Fibroblast of lung (primary cell): ENCODE data around the gene HEMK1. TPM values are rescaled to one million over a fixed set of nuclear protein-coding genes. Genes with fewer than 3 reads are reported as not detected.

ENCODE experiments used
- DNase-seq, 2 donors: peaks; one replicate each; pipeline versions ENCODE4 v3.0.0 to v3.0.0-alpha.2; 2010; ENCODE audit warnings: low read depth in 2 of 2
- H2AFZ ChIP-seq: 2 replicates; pipeline ENCODE4 v1.5.1; 2012; ENCODE audit warnings: low read length, control low read depth, inconsistent platforms
- H3K27ac ChIP-seq: 2 replicates; pipeline ENCODE4 v1.5.1; 2011; ENCODE audit warnings: low read length, control low read depth; ENCODE audit not compliant: insufficient read depth
- H3K27me3 ChIP-seq: 2 replicates; pipeline ENCODE4 v1.5.1; 2011; ENCODE audit warnings: mild to moderate bottlenecking, low read length; ENCODE audit not compliant: control insufficient read depth, insufficient read depth
- H3K36me3 ChIP-seq: 2 replicates; pipeline ENCODE4 v1.5.1; 2011; ENCODE audit warnings: low read length; ENCODE audit not compliant: control insufficient read depth, insufficient read depth
- H3K4me1 ChIP-seq: 2 replicates; pipeline ENCODE4 v1.5.1; 2011; ENCODE audit warnings: low read length; ENCODE audit not compliant: control insufficient read depth, insufficient read depth; ENCODE audit errors: extremely low read depth
- H3K4me2 ChIP-seq: 2 replicates; pipeline ENCODE4 v1.5.1; 2011; ENCODE audit warnings: low read length, control low read depth; ENCODE audit not compliant: insufficient read depth; ENCODE audit errors: extremely low read depth
- H3K4me3 ChIP-seq, 4 experiments: fragments of 200-600 bp in 1 of 4; sonication (generic) in 1 of 4; replicated peaks in 1 of 4; 2 replicates each; pipeline ENCODE4 v1.5.1; 2011 to 2016; ENCODE audit warnings: low read length in 4 of 4, low read depth in 3 of 4, mild to moderate bottlenecking in 3 of 4, control low read depth in 2 of 4, inconsistent platforms in 1 of 4, mixed read lengths in 1 of 4; ENCODE audit not compliant: insufficient read depth in 1 of 4; ENCODE audit errors: control extremely low read depth in 1 of 4
- H3K79me2 ChIP-seq: 2 replicates; pipeline ENCODE4 v1.5.1; 2012; ENCODE audit warnings: mild to moderate bottlenecking, low read length, inconsistent platforms; ENCODE audit not compliant: control insufficient read depth, insufficient read depth
- H3K9ac ChIP-seq: 2 replicates; pipeline ENCODE4 v1.5.1; 2011; ENCODE audit warnings: mild to moderate bottlenecking, low read length, control low read depth; ENCODE audit not compliant: insufficient read depth
- H3K9me3 ChIP-seq: 2 replicates; pipeline ENCODE4 v1.5.1; 2012; ENCODE audit warnings: low read depth, low read length; ENCODE audit not compliant: control insufficient read depth, insufficient read depth
- H4K20me1 ChIP-seq: 2 replicates; pipeline ENCODE4 v1.5.1; 2011; ENCODE audit warnings: low read length; ENCODE audit not compliant: control insufficient read depth, insufficient read depth; ENCODE audit errors: extremely low read depth
- CTCF ChIP-seq, 2 donors: IDR thresholded peaks in 1 of 2; conservative IDR thresholded peaks in 1 of 2; 1 replicate in 1 of 2; 2 replicates in 1 of 2; pipeline ENCODE4 v1.5.1; 2011 to 2012; ENCODE audit warnings: low read length in 2 of 2, control low read depth in 1 of 2, inconsistent platforms in 1 of 2, low read depth in 1 of 2, mild to moderate bottlenecking in 1 of 2
- EZH2 ChIP-seq: IDR thresholded peaks from 2 replicates; pipeline ENCODE4 v1.5.1; 2012; ENCODE audit warnings: low read length, control low read depth, mild to moderate bottlenecking; ENCODE audit errors: missing control alignments
- polyA plus RNA-seq, 2 donors: library from polyadenylated mRNA; depleted of rRNA in 1 of 2; stranded (reverse) in 1 of 2; unstranded in 1 of 2; fragments of >200 nt; gene quantifications; 2 replicates each; pipeline ENCODE4 v1.2.1, GENCODE V29; 2011 to 2012; ENCODE audit warnings: missing spikeins in 1 of 2
- total RNA-seq: library from RNA; depleted of rRNA; stranded (reverse); fragments of >200 nt; gene quantifications from 2 replicates; pipeline ENCODE4 v1.2.1, GENCODE V29; 2014

Gene HEMK1
- total and polyA plus RNA-seq, 2 donors (not counting 1 experiment from before 2014, with no cell fraction given): 8.4 to 12.7 TPM

- no peaks in the 10 kb centered on the region for H3K9me3 ChIP-seq
- DNase-seq: peak; percentile 38 to 39
- no peaks in the 10 kb centered on the region for H3K79me2 ChIP-seq
- no peaks in the 10 kb centered on the region for H3K4me1 ChIP-seq
- peaks cover 7% of the 10 kb centered on the region for H3K27me3 ChIP-seq
- H3K9ac ChIP-seq: no peak overlapping the region
- H3K36me3 ChIP-seq: no peaks in the 10 kb centered on the region
- no peak overlapping the region for H3K4me3 ChIP-seq
- H3K4me2 ChIP-seq: no peak overlapping the region
- no peak overlapping the region for H2AFZ ChIP-seq
- H4K20me1 ChIP-seq: no peaks in the 10 kb centered on the region
- H3K27ac ChIP-seq: no peak overlapping the region
- TF ChIP-seq CTCF (conservative IDR thresholded peaks at IDR 0.05 in 1 of 2, IDR thresholded peaks at IDR 0.05 in 1 of 2; ENCODE audit: low read depth in 1 of 2, low read length in 2 of 2): no peak
- no peak for TF ChIP-seq EZH2
Observed at GRCh38 chr3:50525987-50526386, 43.3 kb upstream of the HEMK1 start.

GRCh38 chr3:50530001-50530970 lies 39.0 kb upstream of the HEMK1 start:
- Histone ChIP-seq H3K27me3 (peaks cover 18% of the 10 kb centered on the region), H4K20me1 (no peaks in the 10 kb centered on the region), H3K27ac (no peak overlapping the region), H3K9ac (no peak overlapping the region), H2AFZ (no peak overlapping the region), H3K4me1 (no peaks in the 10 kb centered on the region), H3K9me3 (no peaks in the 10 kb centered on the region), H3K4me2 (no peak overlapping the region), H3K4me3 (no peak overlapping the region), H3K36me3 (no peaks in the 10 kb centered on the region), H3K79me2 (no peaks in the 10 kb centered on the region)
- TF ChIP-seq CTCF (conservative IDR thresholded peaks at IDR 0.05 in 1 of 2, IDR thresholded peaks at IDR 0.05 in 1 of 2; ENCODE audit: low read depth in 1 of 2, low read length in 2 of 2) (no peak), EZH2 (no peak)
- no peak for DNase-seq

- Histone ChIP-seq H3K9me3 (no peaks in the 10 kb centered on the region), H3K4me3 (no peak overlapping the region), H3K9ac (no peak overlapping the region), H3K79me2 (no peaks in the 10 kb centered on the region), H3K27ac (no peak overlapping the region), H2AFZ (no peak overlapping the region), H3K4me1 (no peaks in the 10 kb centered on the region), H3K4me2 (no peak overlapping the region), H4K20me1 (no peaks in the 10 kb centered on the region), H3K36me3 (no peaks in the 10 kb centered on the region), H3K27me3 (peaks cover 18% of the 10 kb centered on the region)
- no peak for DNase-seq
- no peak for TF ChIP-seq EZH2
- no peak for TF ChIP-seq CTCF (conservative IDR thresholded peaks at IDR 0.05 in 1 of 2, IDR thresholded peaks at IDR 0.05 in 1 of 2; ENCODE audit: low read depth in 1 of 2, low read length in 2 of 2)
Observed at GRCh38 chr3:50531201-50531600, 38.1 kb upstream of the HEMK1 start.
